Measurements from ENCODE around the gene TMEM100. TPM values are rescaled to one million over a fixed set of nuclear protein-coding genes. Genes with fewer than 3 reads are reported as not detected.
A peak's percentile ranks its signal among the peaks of the same experiment; 100 is the strongest.

TMEM100 gene
- polyA plus RNA-seq, 1 of the 3 experiments (the other 2 are of a cell fraction) = 1.7 TPM

GRCh38 chr17:55770196-55770870 is 47.7 kb upstream of the TMEM100 start:
- H3K4me1 ChIP-seq (ENCODE audit: control insufficient read depth in 1 of 2, insufficient read depth in 2 of 2, low read depth in 1 of 2, low read length in 1 of 2) = peaks cover 8 to 9% of the 10 kb centered on the region in 2 experiments
- no peaks in the 10 kb centered on the region for H3K9me2 ChIP-seq
- DNase-seq = peak; percentile 73
- no peak overlapping the region for H3K27ac ChIP-seq (ENCODE audit: low read depth in 2 of 2, low read length in 1 of 2)
- 30% methylated on average over 4 of the region's 4 CpGs for WGBS (ENCODE audit: low lambda C conversion rate)
- TF ChIP-seq CTCF (IDR thresholded peaks at IDR 0.05) (peak; percentile 85), NRF1 (IDR thresholded peaks at IDR 0.05; ENCODE audit: low read depth, low read length) (0 out of 2 replicates have a peak, but pooled peaks have one; percentile 10), TCF12 (IDR thresholded peaks at IDR 0.05) (no peak), SMC3 (IDR thresholded peaks at IDR 0.05; ENCODE audit: low read depth, low read length) (peak; percentile 89), RAD21 (IDR thresholded peaks at IDR 0.05; ENCODE audit: low read length) (peak; percentile 94), NFIC (IDR thresholded peaks at IDR 0.05; ENCODE audit: borderline replicate concordance) (no peak)
- H3K36me3 ChIP-seq (replicated peaks in 1 of 2; ENCODE audit: control insufficient read depth in 1 of 2, insufficient read depth in 2 of 2, low read length in 1 of 2) = peaks cover 32 to 40% of the 10 kb centered on the region in 2 experiments
- H2AFZ ChIP-seq (ENCODE audit: low read depth) = no peak overlapping the region
- H3K9me3 ChIP-seq = no peaks in the 10 kb centered on the region
- no peaks in the 10 kb centered on the region for H3K27me3 ChIP-seq (ENCODE audit: insufficient read depth)
- CTCF ChIA-PET = interaction anchor here (0.6 to 19.5 kb wide), 68 partner anchors 9 to 779 kb away, joined by 3 to 499 read pairs (median 5); partner anchors contain the start of genes PCTP and TMEM100
- POLR2A ChIA-PET = interaction anchor here (0.6 to 1.5 kb wide), 2 partner anchors 183 to 244 kb away, joined by 3 read pairs; no protein-coding TSS in a partner anchor
- H3K79me2 ChIP-seq (ENCODE audit: insufficient read depth) = no peaks in the 10 kb centered on the region
- peaks cover 11% of the 10 kb centered on the region; the same call in 1 of the 2 replicates for H4K20me1 ChIP-seq (ENCODE audit: insufficient read depth)
- H3K4me2 ChIP-seq = no peak overlapping the region
- H3F3A ChIP-seq (replicated peaks; ENCODE audit: insufficient read depth) = peaks cover 8% of the 10 kb centered on the region
- H3K4me3 ChIP-seq (ENCODE audit: low read depth in 2 of 2, low read length in 1 of 2) = no peak overlapping the region; a peak in 1 of 4 replicates
- no peak overlapping the region for H3K9ac ChIP-seq

GRCh38 chr17:55769625-55770000 is 46.9 kb upstream of the TMEM100 start:
- ChIA-PET CTCF (interaction anchor here (0.6 to 19.5 kb wide), 53 partner anchors 9 to 778 kb away, joined by 3 to 499 read pairs (median 6); partner anchors contain the start of genes PCTP and TMEM100), POLR2A (interaction anchor here (0.6 to 1.5 kb wide), 3 partner anchors 19 to 243 kb away, joined by 3 to 4 read pairs (median 3); partner anchors contain the start of gene PCTP)
- H3K4me3 ChIP-seq (ENCODE audit: low read depth in 2 of 2, low read length in 1 of 2) = no peak overlapping the region
- H3K9me3 ChIP-seq = no peaks in the 10 kb centered on the region
- peaks cover 8% of the 10 kb centered on the region for H3F3A ChIP-seq (replicated peaks; ENCODE audit: insufficient read depth)
- H4K20me1 ChIP-seq (ENCODE audit: insufficient read depth) = peaks cover 11% of the 10 kb centered on the region; the same call in 1 of the 2 replicates
- no peak overlapping the region for H3K9ac ChIP-seq
- peaks cover 29 to 32% of the 10 kb centered on the region in 2 experiments for H3K36me3 ChIP-seq (replicated peaks in 1 of 2; ENCODE audit: control insufficient read depth in 1 of 2, insufficient read depth in 2 of 2, low read length in 1 of 2)
- H3K27ac ChIP-seq (ENCODE audit: low read depth in 2 of 2, low read length in 1 of 2) = peak overlapping the region in 1 of 2 experiments; percentile 37; a peak in 1 of 4 replicates
- WGBS (ENCODE audit: low lambda C conversion rate) = 62% methylated on average over 6 of the region's 6 CpGs
- H3K27me3 ChIP-seq (ENCODE audit: insufficient read depth) = no peaks in the 10 kb centered on the region
- H3K79me2 ChIP-seq (ENCODE audit: insufficient read depth) = no peaks in the 10 kb centered on the region
- H3K9me2 ChIP-seq = no peaks in the 10 kb centered on the region
- peaks cover 8 to 9% of the 10 kb centered on the region in 2 experiments for H3K4me1 ChIP-seq (ENCODE audit: control insufficient read depth in 1 of 2, insufficient read depth in 2 of 2, low read depth in 1 of 2, low read length in 1 of 2)
- TF ChIP-seq MEF2A (IDR thresholded peaks at IDR 0.05; ENCODE audit: borderline replicate concordance, low read depth) (no peak), ELF1 (IDR thresholded peaks at IDR 0.05) (no peak), MAX (IDR thresholded peaks at IDR 0.05; ENCODE audit: low read depth) (no peak), FOXJ3 (CRISPR knock-in tag; IDR thresholded peaks at IDR 0.05) (no peak), MXI1 (IDR thresholded peaks at IDR 0.05; ENCODE audit: low read depth, low read length) (no peak)
- no peak for DNase-seq
- H3K4me2 ChIP-seq = no peak overlapping the region
- no peak overlapping the region for H2AFZ ChIP-seq (ENCODE audit: low read depth)

All from SK-N-SH (cell line).